Type B pancreatic cell (in vitro differentiated cells): ENCODE results near the gene AFDN. TPM values are rescaled to one million over a fixed set of nuclear protein-coding genes. Genes with fewer than 3 reads are reported as not detected.

ENCODE experiments used
- DNase-seq: peaks from one replicate; pipeline ENCODE4 v3.0.0; 2021; ENCODE audit warnings: mixed read lengths; ENCODE audit not compliant: unreplicated experiment; ENCODE audit errors: extremely low spot score
- H3K27ac Mint-ChIP-seq: 2 replicates; pipeline ENCODE4 v1.8.0; 2021; ENCODE audit warnings: mild to moderate bottlenecking, mixed read lengths
- H3K27me3 Mint-ChIP-seq: 2 replicates; pipeline ENCODE4 v1.8.0; 2021; ENCODE audit warnings: mixed read lengths
- H3K36me3 Mint-ChIP-seq: 2 replicates; pipeline ENCODE4 v1.8.0; 2021; ENCODE audit warnings: mixed read lengths
- H3K4me1 Mint-ChIP-seq: one replicate; pipeline ENCODE4 v1.8.0; 2021; ENCODE audit warnings: mixed read lengths; ENCODE audit not compliant: unreplicated experiment
- H3K4me3 Mint-ChIP-seq: 2 replicates; pipeline ENCODE4 v1.8.0; 2021; ENCODE audit warnings: mild to moderate bottlenecking, mixed read lengths
- H3K9me3 Mint-ChIP-seq: 2 replicates; pipeline ENCODE4 v1.8.0; 2021; ENCODE audit warnings: mixed read lengths
- total RNA-seq: library from RNA; stranded (reverse); gene quantifications from 2 replicates; pipeline ENCODE4 v1.2.1, GENCODE V29; 2021; ENCODE audit warnings: low replicate concordance
- TF ChIP-seq, protein P1 (sequence below): fragments of 200-600 bp; sonication (generic); conservative IDR thresholded peaks from 2 replicates; pipeline ENCODE4 v1.5.0; 2021; ENCODE audit warnings: antibody characterized with exemption, mild to moderate bottlenecking

Gene AFDN
- total RNA-seq, 1 donor from 2014 or later, result 154 TPM

DNA sequence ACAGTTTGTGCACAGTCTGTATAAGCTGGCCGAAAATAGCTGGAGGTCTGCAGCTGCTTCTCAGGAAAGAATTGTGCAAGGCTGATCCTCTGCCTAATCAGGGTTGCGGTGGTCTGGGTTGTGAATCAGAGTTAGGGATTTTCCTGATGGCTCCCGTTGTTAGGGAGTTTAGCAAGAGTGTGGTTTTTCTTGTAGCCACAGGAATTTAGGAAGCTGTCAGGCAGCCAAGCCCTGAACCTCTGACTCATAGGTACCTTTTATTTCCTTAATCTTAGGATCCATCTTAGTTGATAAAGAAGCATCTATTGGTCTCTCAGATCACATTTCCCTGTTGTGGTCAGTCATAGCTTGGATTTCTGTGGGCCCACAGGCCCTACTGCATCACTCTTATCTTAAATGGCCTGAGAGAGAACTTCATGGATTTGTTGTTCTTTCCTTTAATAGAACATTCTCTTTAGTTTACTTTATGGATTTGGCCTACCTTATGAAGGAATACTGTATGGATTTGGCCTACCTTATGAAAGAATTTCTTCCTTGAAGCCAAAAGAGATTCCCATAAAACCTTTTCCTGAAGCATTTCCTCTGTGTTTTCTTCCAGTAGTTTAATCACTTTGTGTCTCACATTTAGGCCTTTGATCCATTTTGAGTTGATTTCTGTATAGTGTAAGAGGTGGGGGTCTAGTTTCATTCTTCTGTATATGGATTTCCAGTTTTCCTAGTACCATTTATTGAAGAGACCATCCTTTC is 181.1 kb downstream of the AFDN start:
- H3K27ac Mint-ChIP-seq, result no peak overlapping the region
- H3K4me3 Mint-ChIP-seq, result no peak overlapping the region
- peaks cover 2% of the 10 kb centered on the region for H3K27me3 Mint-ChIP-seq
- H3K9me3 Mint-ChIP-seq, result no peaks in the 10 kb centered on the region
- TF ChIP-seq, protein P1, sequence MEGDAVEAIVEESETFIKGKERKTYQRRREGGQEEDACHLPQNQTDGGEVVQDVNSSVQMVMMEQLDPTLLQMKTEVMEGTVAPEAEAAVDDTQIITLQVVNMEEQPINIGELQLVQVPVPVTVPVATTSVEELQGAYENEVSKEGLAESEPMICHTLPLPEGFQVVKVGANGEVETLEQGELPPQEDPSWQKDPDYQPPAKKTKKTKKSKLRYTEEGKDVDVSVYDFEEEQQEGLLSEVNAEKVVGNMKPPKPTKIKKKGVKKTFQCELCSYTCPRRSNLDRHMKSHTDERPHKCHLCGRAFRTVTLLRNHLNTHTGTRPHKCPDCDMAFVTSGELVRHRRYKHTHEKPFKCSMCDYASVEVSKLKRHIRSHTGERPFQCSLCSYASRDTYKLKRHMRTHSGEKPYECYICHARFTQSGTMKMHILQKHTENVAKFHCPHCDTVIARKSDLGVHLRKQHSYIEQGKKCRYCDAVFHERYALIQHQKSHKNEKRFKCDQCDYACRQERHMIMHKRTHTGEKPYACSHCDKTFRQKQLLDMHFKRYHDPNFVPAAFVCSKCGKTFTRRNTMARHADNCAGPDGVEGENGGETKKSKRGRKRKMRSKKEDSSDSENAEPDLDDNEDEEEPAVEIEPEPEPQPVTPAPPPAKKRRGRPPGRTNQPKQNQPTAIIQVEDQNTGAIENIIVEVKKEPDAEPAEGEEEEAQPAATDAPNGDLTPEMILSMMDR, result no peak
- no peak for DNase-seq
- H3K4me1 Mint-ChIP-seq, result peaks cover 12% of the 10 kb centered on the region
- no peaks in the 10 kb centered on the region for H3K36me3 Mint-ChIP-seq

DNA sequence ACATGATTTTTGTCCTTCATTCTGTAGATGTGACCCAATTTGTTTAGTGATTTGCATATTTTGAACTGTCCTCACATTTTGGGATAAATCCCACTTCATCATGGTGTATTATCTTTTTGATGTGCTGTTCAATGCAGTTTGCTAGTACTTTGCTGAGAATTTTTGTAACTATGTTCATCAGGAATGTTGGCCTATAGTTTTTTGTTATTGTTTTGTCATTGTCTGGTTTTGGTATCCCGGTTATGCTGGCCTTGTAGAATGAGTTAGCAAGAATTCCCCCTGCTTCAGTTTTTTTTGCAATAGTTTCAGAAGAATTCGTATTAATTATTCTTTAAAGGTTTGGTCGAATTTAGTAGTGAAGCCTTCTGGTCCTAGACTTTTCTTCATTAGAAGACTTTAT is 182.6 kb downstream of the AFDN start:
- TF ChIP-seq, protein P1, result no peak
- H3K4me1 Mint-ChIP-seq, result no peaks in the 10 kb centered on the region
- H3K27me3 Mint-ChIP-seq, result no peaks in the 10 kb centered on the region
- DNase-seq, result no peak
- H3K27ac Mint-ChIP-seq, result no peak overlapping the region
- no peak overlapping the region for H3K4me3 Mint-ChIP-seq
- H3K36me3 Mint-ChIP-seq, result no peaks in the 10 kb centered on the region
- no peaks in the 10 kb centered on the region for H3K9me3 Mint-ChIP-seq

DNA sequence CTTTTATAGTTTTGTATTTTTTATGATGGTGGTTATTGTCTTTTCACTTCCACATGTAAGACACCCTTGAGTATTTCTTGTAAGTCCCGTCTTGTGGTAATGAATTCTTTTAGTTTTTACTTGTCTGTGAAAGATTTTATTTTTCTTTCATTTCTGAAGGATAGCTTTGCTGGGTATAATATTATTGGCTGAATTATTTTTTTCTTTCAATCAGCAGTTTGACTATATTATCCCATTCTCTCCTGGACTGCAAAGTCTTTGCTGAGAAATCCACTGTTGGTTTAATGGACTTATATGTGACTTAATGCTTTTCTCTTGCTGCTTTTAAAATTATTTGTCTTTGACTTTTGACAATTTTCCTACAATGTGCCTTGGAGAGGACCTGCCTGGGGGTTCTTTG is 184.6 kb downstream of the AFDN start:
- DNase-seq, result no peak
- H3K36me3 Mint-ChIP-seq, result no peaks in the 10 kb centered on the region
- H3K4me3 Mint-ChIP-seq, result no peak overlapping the region
- H3K27me3 Mint-ChIP-seq, result peaks cover 2% of the 10 kb centered on the region
- no peaks in the 10 kb centered on the region for H3K4me1 Mint-ChIP-seq
- H3K9me3 Mint-ChIP-seq, result no peaks in the 10 kb centered on the region
- no peak overlapping the region for H3K27ac Mint-ChIP-seq
- TF ChIP-seq, protein P1, result no peak

DNA sequence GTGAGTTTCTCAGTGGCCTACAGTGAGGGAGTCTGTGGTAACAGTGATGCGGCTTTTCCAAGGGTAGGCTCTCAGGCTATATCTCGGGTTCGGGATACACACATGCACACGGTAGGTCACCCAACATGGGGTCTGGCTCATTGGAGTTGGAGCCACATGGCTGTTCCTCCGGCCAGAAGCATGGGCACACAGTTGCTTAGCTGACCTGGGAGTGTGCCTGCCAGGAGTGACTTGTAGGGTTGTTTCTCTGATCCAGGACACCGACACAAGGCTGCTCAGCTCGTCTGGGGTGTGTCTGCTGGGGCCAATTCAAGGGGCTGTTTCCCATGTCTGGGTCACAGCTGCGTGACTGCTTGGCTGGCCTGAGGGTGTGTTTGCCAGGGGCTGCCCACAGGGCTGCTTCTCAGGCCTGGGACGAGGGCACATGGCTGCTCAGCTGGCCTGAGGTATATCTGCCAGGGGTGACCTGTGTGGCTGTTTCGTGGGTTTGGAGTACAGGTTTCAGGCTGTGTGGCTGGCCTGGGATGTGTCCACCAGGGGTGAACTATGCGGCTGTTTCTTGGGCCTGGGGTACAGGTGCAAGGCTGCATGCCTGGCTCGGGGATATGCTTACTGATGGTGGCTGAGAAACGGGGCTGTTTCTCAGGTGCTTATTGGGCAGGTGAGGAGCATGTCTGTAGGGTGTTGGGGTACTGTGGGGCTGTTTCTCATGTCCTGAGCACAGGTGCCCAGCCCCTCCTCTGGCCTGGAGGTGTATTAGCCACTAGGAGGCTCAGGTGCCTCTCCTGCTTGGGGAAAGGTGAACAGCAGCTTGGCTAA is 185.9 kb downstream of the AFDN start:
- Mint-ChIP-seq H3K36me3 (no peaks in the 10 kb centered on the region), H3K27me3 (peaks cover 2% of the 10 kb centered on the region), H3K4me1 (peaks cover 5% of the 10 kb centered on the region), H3K4me3 (no peak overlapping the region), H3K27ac (no peak overlapping the region), H3K9me3 (no peaks in the 10 kb centered on the region)
- TF ChIP-seq, protein P1, result no peak
- DNase-seq, result no peak

DNA sequence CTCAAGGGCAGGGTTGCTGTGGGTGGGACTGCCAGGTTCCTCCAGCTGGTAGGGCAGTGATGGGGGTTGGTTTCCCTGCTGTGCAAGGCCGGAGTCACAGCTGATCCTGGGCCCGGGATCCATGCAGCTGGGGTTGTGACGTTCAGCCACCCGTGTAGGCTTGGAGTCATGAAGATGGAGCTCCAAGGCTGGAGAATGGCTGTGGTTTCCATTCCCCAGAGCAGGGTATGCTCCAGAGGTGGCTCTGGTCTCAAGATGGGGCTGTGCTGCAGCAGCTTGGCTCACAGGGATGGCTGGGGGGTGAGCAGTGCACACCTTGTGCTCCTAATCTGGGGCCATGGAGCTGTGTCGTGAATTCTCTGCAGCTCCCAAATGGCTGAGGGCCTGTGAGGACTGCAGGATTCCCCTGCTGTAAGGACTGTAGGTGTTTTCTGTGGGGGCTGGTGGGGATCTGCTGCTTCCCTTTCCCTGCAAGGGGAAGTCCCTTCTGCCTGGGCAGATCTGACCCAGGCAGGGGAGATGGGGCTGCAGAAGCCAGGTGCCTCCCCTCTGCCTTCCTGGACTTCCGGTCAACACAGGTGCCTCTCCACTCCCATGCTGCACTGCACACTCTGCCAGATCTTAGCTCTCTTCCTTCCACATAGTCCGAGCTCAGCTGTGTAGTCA is 186.7 kb downstream of the AFDN start:
- Mint-ChIP-seq H3K27ac (no peak overlapping the region), H3K4me1 (peaks cover 5% of the 10 kb centered on the region), H3K36me3 (no peaks in the 10 kb centered on the region), H3K4me3 (no peak overlapping the region), H3K9me3 (no peaks in the 10 kb centered on the region), H3K27me3 (peaks cover 2% of the 10 kb centered on the region)
- no peak for DNase-seq
- TF ChIP-seq, protein P1, result no peak
